Dendritic cell treated with granulocyte-macrophage colony-stimulating factor and Interleukin-4, amounts not matched to agents 40 ng/mL and 50 ng/mL, for 4 days (primary cell): ENCODE data around the gene SUPT20HL1.

Experiments
- H3K27ac Mint-ChIP-seq: one replicate; pipeline ENCODE4 v1.8.0; 2022; ENCODE audit warnings: mild to moderate bottlenecking, mixed read lengths
- H3K27me3 Mint-ChIP-seq: one replicate; pipeline ENCODE4 v1.8.0; 2022; ENCODE audit warnings: mild to moderate bottlenecking, mixed read lengths
- H3K36me3 Mint-ChIP-seq: one replicate; pipeline ENCODE4 v1.8.0; 2022; ENCODE audit warnings: low read depth, mixed read lengths
- H3K4me1 Mint-ChIP-seq: one replicate; pipeline ENCODE4 v1.8.0; 2022; ENCODE audit warnings: low read depth, mixed read lengths
- H3K4me3 Mint-ChIP-seq: one replicate; pipeline ENCODE4 v1.8.0; 2022; ENCODE audit warnings: mild to moderate bottlenecking, moderate library complexity, mixed read lengths
- H3K9me3 Mint-ChIP-seq: one replicate; pipeline ENCODE4 v1.8.0; 2022; ENCODE audit warnings: mixed read lengths
- intact Hi-C: fragments of 100-400 bp; cut with micrococcal nuclease; formaldehyde crosslinking; loops from one replicate; pipeline ENCODE4 v1.15.0; 2022

SUPT20HL1 gene

GRCh38 chrX:24396236-24396930 is 35.9 kb downstream of the SUPT20HL1 start:
- peaks cover 7% of the 10 kb centered on the region for H3K27me3 Mint-ChIP-seq
- no peak overlapping the region for H3K27ac Mint-ChIP-seq
- no peaks in the 10 kb centered on the region for H3K36me3 Mint-ChIP-seq
- no peaks in the 10 kb centered on the region for H3K4me1 Mint-ChIP-seq
- H3K9me3 Mint-ChIP-seq: no peaks in the 10 kb centered on the region
- intact Hi-C loops: loop anchor here (1.0 to 5.0 kb wide), 2 partner anchors 102 to 166 kb away; no protein-coding TSS in a partner anchor
- H3K4me3 Mint-ChIP-seq: no peak overlapping the region

GRCh38 chrX:24396931-24397279 is 36.5 kb downstream of the SUPT20HL1 start:
- Mint-ChIP-seq H3K9me3 (no peaks in the 10 kb centered on the region), H3K4me3 (no peak overlapping the region)
- intact Hi-C loops: loop anchor here (1.0 to 5.0 kb wide), 2 partner anchors 101 to 165 kb away; no protein-coding TSS in a partner anchor

GRCh38 chrX:24398766-24399165 is 38.3 kb downstream of the SUPT20HL1 start:
- no peak overlapping the region for H3K27ac Mint-ChIP-seq
- intact Hi-C loops: loop anchor here (5.0 kb wide), 1 partner anchor 164 kb away; no protein-coding TSS in a partner anchor
- H3K27me3 Mint-ChIP-seq: peaks cover 4% of the 10 kb centered on the region
- H3K4me3 Mint-ChIP-seq: no peak overlapping the region
- no peaks in the 10 kb centered on the region for H3K4me1 Mint-ChIP-seq
- H3K9me3 Mint-ChIP-seq: no peaks in the 10 kb centered on the region
- no peaks in the 10 kb centered on the region for H3K36me3 Mint-ChIP-seq

More at GRCh38 chrX:24396931-24397279, 36.5 kb downstream of the SUPT20HL1 start:
- no peaks in the 10 kb centered on the region for H3K36me3 Mint-ChIP-seq
- H3K27ac Mint-ChIP-seq: no peak overlapping the region
- no peaks in the 10 kb centered on the region for H3K4me1 Mint-ChIP-seq
- H3K27me3 Mint-ChIP-seq: peaks cover 6% of the 10 kb centered on the region

- no peak overlapping the region for H3K27ac Mint-ChIP-seq
- H3K27me3 Mint-ChIP-seq: no peaks in the 10 kb centered on the region
- H3K36me3 Mint-ChIP-seq: no peaks in the 10 kb centered on the region
- intact Hi-C loops: loop anchor here (5.0 kb wide), 1 partner anchor 163 kb away; no protein-coding TSS in a partner anchor
- no peak overlapping the region for H3K4me3 Mint-ChIP-seq
- H3K9me3 Mint-ChIP-seq: no peaks in the 10 kb centered on the region
- no peaks in the 10 kb centered on the region for H3K4me1 Mint-ChIP-seq
Observed at GRCh38 chrX:24399550-24399949, 39.1 kb downstream of the SUPT20HL1 start.

DNA sequence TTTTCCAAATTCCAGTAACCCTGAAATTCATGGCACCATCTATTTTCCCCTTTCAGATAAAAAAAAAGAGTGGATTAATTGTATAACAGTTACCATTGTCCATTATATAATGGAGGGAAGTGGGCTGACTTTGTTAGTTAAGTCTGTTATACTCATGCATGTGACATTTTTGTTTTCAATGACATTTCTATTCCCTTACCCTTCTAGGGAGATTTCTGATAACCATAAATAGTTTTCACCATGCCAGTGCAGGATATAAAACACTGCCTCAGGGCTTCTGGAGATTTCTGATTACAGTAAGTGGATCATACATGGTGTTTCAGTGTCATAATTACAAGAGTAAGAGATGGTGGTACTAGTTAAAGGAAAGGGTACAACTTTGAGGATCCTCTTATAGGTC is 45.5 kb downstream of the SUPT20HL1 start:
- intact Hi-C loops: no loop called here
- H3K4me1 Mint-ChIP-seq: no peaks in the 10 kb centered on the region
- no peaks in the 10 kb centered on the region for H3K36me3 Mint-ChIP-seq
- no peak overlapping the region for H3K27ac Mint-ChIP-seq
- no peaks in the 10 kb centered on the region for H3K27me3 Mint-ChIP-seq
- no peaks in the 10 kb centered on the region for H3K9me3 Mint-ChIP-seq
- H3K4me3 Mint-ChIP-seq: no peak overlapping the region
